Measurements from ENCODE around the gene PTGES2. TPM values are rescaled to one million over a fixed set of nuclear protein-coding genes. Genes with fewer than 3 reads are reported as not detected.

Gene PTGES2
- polyA plus RNA-seq, 1 of the 3 experiments (the other 2 are of a cell fraction), result 141 TPM

DNA sequence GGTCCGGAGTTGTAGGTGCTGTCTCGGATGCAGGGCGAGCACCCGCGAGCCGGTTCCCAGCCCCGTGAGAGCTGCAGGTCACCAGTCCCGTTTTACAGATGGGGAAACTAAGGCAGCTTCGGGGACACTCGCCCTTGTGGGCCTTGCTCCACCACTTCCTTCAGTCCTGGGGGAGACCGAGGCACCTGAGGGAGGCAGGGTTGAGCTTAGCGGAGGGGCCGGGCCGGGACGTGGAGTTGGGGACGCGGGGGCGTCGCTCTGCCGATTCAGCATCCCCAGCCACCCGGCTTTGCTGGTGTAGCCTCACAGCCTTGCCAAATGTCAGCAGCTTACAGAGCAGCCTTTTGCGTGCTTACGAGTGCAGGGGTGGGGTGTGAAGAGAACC, 33.1 kb upstream of the PTGES2 start:
- H3K4me1 ChIP-seq (ENCODE audit: control insufficient read depth in 1 of 2, insufficient read depth in 2 of 2, low read depth in 1 of 2, low read length in 1 of 2), result peaks cover 0 to 12% of the 10 kb centered on the region in 2 experiments; a peak in 2 of 4 replicates
- peak overlapping the region; percentile 73 to 93 for H3K4me3 ChIP-seq (ENCODE audit: low read depth in 2 of 2, low read length in 1 of 2)
- peaks cover 0 to 21% of the 10 kb centered on the region in 2 experiments for H3K36me3 ChIP-seq (replicated peaks in 1 of 2; ENCODE audit: control insufficient read depth in 1 of 2, insufficient read depth in 2 of 2, low read length in 1 of 2)
- H3K79me2 ChIP-seq (ENCODE audit: insufficient read depth), result peaks cover 11% of the 10 kb centered on the region
- peak overlapping the region; percentile 81 for H3K9ac ChIP-seq
- CTCF ChIA-PET, result interaction anchor here (0.8 to 6.2 kb wide), 4 partner anchors 30 to 43 kb away, joined by 3 to 27 read pairs (median 10); partner anchors contain the start of gene CIZ1
- H3K27me3 ChIP-seq (ENCODE audit: insufficient read depth), result no peaks in the 10 kb centered on the region
- H3K4me2 ChIP-seq, result peak overlapping the region; percentile 97
- POLR2A ChIA-PET, result interaction anchor here (1.0 to 1.7 kb wide), 2 partner anchors 14 to 30 kb away, joined by 3 to 5 read pairs; partner anchors contain the start of gene CIZ1
- WGBS (ENCODE audit: low lambda C conversion rate), result 0% methylated on average over 4 of the region's 23 CpGs
- no peaks in the 10 kb centered on the region for H3K9me3 ChIP-seq
- H3K27ac ChIP-seq (ENCODE audit: low read depth in 2 of 2, low read length in 1 of 2), result peak overlapping the region; percentile 39 to 59; a peak in 2 of 4 replicates
- H2AFZ ChIP-seq (ENCODE audit: low read depth), result peak overlapping the region; percentile 84
- TF ChIP-seq SIN3A (IDR thresholded peaks at IDR 0.05; ENCODE audit: borderline replicate concordance, low read depth, low read length) (no peak), ELF1 (IDR thresholded peaks at IDR 0.05) (no peak), RXRA (IDR thresholded peaks at IDR 0.05; ENCODE audit: borderline replicate concordance, low read depth) (no peak), GABPA (IDR thresholded peaks at IDR 0.05; ENCODE audit: low read depth) (no peak), NFIC (IDR thresholded peaks at IDR 0.05; ENCODE audit: borderline replicate concordance) (no peak), MXI1 (IDR thresholded peaks at IDR 0.05; ENCODE audit: low read depth, low read length) (no peak), RAD21 (IDR thresholded peaks at IDR 0.05; ENCODE audit: low read length) (no peak), RFX5 (IDR thresholded peaks at IDR 0.05; ENCODE audit: low read length) (no peak), FOSL2 (IDR thresholded peaks at IDR 0.05; ENCODE audit: borderline replicate concordance, low read depth) (no peak), YY1 (IDR thresholded peaks at IDR 0.05; ENCODE audit: low read depth) (no peak), NRF1 (IDR thresholded peaks at IDR 0.05; ENCODE audit: low read depth, low read length) (no peak), JUND (IDR thresholded peaks at IDR 0.05) (no peak), FOXJ3 (CRISPR knock-in tag; IDR thresholded peaks at IDR 0.05) (no peak), TAF1 (IDR thresholded peaks at IDR 0.05; ENCODE audit: borderline replicate concordance, low read depth, low read length) (no peak)
- TF ChIP-seq, protein P1, sequence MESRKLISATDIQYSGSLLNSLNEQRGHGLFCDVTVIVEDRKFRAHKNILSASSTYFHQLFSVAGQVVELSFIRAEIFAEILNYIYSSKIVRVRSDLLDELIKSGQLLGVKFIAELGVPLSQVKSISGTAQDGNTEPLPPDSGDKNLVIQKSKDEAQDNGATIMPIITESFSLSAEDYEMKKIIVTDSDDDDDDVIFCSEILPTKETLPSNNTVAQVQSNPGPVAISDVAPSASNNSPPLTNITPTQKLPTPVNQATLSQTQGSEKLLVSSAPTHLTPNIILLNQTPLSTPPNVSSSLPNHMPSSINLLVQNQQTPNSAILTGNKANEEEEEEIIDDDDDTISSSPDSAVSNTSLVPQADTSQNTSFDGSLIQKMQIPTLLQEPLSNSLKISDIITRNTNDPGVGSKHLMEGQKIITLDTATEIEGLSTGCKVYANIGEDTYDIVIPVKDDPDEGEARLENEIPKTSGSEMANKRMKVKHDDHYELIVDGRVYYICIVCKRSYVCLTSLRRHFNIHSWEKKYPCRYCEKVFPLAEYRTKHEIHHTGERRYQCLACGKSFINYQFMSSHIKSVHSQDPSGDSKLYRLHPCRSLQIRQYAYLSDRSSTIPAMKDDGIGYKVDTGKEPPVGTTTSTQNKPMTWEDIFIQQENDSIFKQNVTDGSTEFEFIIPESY (IDR thresholded peaks at IDR 0.05; ENCODE audit: borderline replicate concordance, low read depth), result no peak
- TF ChIP-seq, protein P2, sequence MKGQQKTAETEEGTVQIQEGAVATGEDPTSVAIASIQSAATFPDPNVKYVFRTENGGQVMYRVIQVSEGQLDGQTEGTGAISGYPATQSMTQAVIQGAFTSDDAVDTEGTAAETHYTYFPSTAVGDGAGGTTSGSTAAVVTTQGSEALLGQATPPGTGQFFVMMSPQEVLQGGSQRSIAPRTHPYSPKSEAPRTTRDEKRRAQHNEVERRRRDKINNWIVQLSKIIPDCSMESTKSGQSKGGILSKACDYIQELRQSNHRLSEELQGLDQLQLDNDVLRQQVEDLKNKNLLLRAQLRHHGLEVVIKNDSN (IDR thresholded peaks at IDR 0.05; ENCODE audit: borderline replicate concordance, low read depth), result no peak
- TF ChIP-seq, protein P3, sequence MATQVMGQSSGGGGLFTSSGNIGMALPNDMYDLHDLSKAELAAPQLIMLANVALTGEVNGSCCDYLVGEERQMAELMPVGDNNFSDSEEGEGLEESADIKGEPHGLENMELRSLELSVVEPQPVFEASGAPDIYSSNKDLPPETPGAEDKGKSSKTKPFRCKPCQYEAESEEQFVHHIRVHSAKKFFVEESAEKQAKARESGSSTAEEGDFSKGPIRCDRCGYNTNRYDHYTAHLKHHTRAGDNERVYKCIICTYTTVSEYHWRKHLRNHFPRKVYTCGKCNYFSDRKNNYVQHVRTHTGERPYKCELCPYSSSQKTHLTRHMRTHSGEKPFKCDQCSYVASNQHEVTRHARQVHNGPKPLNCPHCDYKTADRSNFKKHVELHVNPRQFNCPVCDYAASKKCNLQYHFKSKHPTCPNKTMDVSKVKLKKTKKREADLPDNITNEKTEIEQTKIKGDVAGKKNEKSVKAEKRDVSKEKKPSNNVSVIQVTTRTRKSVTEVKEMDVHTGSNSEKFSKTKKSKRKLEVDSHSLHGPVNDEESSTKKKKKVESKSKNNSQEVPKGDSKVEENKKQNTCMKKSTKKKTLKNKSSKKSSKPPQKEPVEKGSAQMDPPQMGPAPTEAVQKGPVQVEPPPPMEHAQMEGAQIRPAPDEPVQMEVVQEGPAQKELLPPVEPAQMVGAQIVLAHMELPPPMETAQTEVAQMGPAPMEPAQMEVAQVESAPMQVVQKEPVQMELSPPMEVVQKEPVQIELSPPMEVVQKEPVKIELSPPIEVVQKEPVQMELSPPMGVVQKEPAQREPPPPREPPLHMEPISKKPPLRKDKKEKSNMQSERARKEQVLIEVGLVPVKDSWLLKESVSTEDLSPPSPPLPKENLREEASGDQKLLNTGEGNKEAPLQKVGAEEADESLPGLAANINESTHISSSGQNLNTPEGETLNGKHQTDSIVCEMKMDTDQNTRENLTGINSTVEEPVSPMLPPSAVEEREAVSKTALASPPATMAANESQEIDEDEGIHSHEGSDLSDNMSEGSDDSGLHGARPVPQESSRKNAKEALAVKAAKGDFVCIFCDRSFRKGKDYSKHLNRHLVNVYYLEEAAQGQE (IDR thresholded peaks at IDR 0.05; ENCODE audit: low read depth, low read length), result no peak
- TF ChIP-seq, protein P4, sequence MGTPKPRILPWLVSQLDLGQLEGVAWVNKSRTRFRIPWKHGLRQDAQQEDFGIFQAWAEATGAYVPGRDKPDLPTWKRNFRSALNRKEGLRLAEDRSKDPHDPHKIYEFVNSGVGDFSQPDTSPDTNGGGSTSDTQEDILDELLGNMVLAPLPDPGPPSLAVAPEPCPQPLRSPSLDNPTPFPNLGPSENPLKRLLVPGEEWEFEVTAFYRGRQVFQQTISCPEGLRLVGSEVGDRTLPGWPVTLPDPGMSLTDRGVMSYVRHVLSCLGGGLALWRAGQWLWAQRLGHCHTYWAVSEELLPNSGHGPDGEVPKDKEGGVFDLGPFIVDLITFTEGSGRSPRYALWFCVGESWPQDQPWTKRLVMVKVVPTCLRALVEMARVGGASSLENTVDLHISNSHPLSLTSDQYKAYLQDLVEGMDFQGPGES (IDR thresholded peaks at IDR 0.05; ENCODE audit: low read depth, low read length), result no peak
- DNase-seq, result peak; percentile 67
- no peaks in the 10 kb centered on the region for H3K9me2 ChIP-seq
- peaks cover 4% of the 10 kb centered on the region for H3F3A ChIP-seq (replicated peaks; ENCODE audit: insufficient read depth)
- no peaks in the 10 kb centered on the region for H4K20me1 ChIP-seq (ENCODE audit: insufficient read depth)
